GM18909 (cell line): ENCODE measurements around the gene C16orf86.

Source experiments
- ATAC-seq: cut with Tn5 transposase; IDR thresholded peaks from one replicate; pipeline ENCODE4 v1.9.1; 2021; ENCODE audit warnings: mild to moderate bottlenecking; ENCODE audit not compliant: unreplicated experiment, poor library complexity

C16orf86 gene

DNA sequence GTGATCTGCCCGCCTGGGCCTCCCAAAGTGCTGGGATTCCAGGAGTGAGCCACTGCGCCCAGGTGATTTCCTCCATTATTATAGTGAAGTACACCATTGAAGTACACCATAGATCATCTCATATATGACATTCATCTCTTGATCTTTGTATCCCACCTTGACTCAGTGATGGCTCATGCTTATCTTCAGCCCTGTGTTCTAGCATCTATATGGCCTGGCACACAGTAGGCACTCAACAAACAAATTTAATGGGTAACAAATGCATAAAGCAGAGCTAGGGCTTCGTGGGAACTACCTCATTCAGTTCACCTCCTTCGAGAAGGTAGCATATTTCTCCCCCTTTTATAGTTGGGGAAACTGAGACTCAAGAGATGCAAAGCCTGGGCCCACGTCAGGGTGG, 1.0 kb upstream of the C16orf86 start:
- no peak for ATAC-seq

DNA sequence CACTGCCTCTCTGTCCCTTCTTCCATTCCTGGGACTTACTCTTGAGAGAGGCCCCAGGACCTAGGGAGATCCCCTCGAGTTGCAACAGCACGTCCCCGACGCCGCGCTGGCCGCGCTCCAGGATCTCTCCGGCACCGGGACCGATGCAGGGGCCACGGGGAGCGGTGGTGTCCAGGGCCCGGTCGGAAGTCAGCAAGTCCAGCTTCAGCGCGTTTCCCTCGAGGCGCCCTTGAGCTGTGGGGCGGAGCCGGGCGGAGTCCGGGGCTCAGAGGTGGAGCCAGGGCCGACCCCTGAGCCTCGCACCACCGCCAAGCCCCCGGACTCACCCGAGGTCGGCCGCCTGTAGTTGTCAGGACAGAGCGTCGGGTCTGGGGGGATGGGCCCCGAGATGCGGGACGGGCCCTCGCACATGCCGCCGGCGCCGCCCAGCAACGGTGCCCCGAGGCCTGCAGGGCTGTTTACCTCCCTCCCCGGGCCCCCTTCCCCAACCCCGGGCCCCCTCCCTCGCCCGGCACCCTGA, 522 bp upstream of the C16orf86 start:
- peak; percentile 4 for ATAC-seq

DNA sequence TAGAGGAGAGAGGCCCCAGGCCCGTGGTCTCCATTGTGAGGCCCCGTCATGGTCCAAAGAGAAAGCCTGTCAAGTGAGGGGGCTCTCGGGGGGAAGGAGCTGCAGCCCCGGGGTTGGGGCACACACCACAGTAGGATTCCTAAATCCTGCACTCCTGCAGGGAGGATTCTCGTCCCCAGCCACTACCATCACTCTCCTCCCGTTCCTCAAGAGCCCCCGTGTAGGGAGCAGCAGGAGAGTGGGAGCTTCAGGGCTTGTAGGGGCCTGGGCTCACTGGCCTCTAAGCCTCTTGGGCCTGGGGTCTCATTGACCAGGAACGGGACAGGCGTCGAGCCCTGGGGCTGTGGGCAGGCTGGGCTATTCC, 821 bp downstream of the C16orf86 start:
- no peak for ATAC-seq

DNA sequence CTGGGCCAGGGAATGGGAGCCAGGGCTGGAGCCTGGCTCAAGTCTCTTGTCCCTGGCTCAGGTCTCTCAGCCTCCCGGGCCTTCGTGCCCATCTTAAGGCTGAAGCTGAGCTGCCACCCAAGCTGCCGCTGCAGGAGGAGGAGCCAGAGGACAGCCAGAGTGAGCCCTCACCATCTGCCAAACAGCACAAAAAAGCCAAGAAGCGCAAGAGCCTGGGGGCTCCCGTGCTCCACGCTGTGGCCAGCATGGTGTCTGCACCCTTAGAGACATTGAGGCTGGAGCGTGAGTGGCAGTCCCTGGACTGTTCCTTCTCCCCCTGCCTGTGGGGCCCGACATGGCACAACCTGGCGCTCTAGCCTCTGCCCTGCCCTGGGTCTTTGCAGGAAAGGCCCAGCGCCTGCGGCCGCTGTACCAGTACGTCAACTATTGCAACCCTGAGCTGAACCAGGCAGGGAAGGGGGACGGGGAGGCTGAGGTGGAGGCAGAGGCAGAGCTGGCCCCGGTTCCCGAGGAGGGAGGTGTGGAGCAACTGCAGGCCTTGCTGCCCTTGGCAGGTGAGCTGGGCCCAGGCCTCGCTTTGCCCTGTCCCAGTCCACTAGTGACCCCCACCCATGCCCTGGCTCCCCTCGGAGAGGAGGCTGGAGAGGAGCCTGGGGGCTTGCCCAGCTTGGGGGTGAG, 1.3 kb downstream of the C16orf86 start:
- peak; percentile 75 for ATAC-seq

DNA sequence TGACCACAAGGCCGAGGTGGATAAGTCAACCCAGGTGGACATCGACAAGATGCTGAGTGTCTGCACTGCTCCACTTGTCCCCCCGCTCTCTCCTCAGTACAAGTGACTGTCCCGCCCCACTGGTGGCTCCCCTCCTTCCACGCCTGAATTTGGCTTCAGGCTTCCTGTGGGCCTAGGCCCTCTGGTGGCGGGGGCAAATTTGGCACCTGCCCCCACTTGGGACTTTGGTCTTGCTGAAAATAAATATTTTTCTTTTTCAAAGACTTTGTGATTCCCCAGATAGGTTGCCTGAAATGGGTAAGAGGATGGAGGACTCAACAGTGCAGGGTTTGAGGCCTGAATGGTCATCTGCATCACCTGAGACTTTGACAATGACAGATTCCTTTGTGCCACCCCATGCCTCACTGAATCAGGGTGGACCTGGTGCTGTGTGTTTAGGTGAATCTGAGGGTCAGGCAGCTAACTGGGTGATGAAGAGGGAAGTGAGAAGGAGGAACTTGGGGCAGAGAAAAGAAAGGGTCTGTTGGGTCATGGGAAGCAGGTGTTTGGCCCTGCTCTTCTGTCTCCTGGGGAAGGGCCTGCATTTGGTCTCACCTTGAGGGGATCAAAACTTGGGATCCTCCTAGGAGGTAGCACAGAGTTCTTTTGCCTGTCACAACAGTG, 2.0 kb downstream of the C16orf86 start:
- ATAC-seq = no peak

DNA sequence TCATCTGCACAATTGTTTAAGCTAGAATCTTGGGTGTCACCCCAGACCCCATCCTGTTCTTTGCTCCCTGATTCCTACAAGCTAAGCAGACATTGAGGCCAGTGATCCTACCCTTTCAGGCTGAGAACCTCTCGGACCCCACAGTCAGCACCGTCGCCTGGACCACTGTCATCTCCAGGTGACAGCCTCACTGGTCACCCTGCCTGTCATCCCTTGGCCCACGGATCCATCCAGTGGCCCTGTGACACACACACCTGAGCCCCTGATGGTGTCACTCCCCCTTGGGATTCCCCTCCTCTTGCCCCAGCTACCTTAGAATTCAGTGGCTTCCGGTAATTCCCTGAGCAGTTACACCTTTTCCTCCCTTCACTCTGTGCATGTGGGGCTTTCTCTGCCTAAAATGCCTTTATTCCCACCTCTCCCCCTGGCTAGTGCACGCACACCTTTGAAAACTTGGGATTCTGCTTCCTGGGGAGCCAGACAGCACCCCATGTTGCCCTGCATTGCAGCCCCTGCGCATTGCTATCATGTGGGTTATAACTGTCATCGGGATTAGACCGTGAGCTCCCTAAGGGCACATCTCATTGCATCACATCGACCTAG, 3.0 kb downstream of the C16orf86 start:
- no peak for ATAC-seq

DNA sequence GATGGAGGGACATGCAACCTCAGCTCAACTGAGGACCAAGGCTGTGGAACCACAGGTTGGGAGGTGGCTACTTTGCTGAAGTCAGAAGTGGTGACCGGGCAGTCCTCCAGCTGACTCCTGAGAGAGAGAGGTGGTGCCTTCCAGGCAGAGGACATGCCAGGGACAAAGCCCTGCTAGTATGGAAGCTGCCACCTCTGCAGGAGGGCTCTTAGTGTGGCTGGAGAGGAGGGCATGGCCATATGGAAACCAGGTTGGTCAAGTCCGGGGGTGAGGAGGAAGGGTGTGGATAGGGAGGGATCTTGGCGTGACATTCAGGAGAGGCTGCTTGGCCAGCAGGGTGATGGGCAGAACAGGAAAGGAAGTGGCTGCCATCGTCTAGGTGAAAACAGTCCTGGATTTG, 5.7 kb downstream of the C16orf86 start:
- ATAC-seq = no peak

DNA sequence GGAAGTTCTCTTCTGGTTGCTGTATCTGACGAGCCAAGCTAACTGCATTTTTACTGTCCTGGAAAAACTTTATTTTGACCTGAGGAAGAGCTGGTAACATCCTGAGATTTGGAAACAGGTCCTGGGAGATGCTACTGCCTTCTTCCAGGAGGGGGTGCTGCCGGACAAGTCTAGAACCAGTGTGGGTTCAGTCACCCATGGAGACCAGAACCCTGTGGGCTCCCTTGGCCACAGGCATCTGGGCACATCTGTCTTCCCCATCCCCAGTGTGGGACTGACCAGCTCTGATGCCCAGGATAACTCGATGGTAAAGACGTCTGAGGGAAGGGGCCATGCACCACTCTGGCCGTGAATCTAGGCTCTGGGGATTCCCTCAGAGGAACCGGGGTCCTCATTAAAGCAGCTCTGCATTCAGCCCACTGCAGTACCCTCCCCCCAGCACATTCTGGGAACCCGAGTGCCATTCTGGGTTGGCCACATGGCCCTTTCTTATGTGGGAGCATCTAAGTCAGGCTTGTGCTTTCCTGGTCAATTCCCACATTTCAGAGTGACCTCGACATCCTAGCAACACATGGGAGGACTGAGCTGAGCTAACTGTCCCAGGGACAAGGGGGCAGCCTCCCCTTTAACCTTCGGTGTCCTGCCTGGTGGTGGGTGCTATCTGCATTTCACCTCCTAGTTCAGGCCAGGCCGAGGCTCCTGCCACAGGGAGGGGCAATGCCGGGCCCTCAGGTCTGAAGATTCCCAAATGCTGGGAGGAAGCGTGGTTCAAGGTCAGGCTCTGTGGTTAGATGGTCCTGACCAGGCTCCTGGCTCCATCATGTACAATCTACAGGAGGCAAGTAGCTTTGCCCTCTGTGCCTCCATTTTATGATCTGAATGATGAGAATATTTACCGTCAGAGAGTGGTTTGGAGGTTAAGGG, 6.4 kb downstream of the C16orf86 start:
- no peak for ATAC-seq

DNA sequence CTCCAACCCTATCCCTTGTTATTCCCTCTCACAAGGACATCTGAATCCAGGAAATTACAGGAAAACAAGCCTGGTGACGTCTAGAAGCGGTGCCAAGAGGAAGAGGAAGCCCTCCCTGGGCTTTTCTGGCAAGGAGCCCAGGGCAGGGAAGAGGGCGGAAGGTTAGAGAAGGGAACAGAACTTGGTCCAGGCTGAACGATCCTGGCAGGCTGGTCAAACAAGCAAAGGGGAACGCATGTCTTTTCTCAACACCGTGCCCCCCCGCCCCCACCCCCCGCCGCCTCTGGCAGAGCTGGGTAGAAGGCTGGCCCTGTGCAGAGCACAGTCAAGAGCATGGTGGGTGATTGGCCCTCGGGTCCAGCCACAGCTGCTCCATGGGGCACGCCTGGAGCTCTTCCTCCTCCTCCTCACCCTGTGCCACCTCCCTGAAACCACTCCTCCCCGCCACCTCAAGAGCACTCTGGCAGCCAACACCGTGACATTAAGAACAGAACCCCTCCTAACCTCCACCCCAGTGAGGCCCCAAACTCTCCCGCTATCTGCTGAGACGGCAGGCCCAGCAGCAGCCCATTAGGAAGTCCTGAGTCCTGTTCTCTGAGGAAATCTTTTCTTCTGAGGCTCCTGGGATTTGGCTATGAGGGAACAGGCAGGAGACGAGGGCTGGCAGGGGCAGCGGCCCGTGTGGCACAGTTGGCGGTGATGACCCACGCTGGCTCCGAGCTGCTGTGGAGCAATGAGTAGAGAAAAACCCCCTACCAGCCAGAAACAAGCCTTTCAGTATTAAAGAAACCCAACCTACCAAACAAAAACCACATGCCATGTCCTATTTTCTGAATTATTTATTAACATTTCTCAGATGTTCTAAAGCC, 7.3 kb downstream of the C16orf86 start:
- no peak for ATAC-seq

DNA sequence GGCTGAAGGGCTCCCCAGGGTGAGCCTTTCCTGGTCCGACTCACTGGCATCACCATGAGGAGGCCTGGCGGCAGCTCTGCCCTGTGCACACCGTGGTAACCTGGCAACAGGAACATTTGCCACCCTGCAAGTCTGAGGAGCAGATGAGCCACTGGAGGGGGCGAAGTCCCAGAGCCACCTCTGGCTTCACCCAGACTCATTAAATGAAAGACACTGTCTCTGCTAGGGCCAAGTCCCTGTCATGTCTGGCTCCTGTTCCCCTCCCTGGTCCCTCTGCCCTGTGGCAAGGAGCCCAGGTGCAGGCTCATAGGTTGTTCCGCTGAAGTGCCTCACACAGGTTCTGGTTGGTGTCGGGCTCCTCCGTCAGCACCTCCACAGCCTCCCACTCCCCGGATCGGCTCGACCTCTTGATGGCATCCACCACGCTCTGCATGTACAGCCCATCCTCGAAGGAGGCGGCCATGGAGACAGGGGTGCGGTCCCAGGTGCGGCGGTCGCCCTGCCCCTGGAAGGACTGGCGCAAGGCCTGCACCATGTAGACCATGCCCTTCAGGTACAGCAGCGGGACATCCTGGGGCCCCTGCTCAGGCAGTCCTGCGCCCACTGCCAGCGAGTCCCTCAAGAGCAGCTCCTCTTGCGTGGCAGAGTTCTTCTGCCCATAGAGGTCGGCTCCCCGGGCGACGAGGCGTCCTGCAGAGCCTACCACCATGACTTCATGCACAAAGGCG, 8.4 kb downstream of the C16orf86 start:
- no peak for ATAC-seq

DNA sequence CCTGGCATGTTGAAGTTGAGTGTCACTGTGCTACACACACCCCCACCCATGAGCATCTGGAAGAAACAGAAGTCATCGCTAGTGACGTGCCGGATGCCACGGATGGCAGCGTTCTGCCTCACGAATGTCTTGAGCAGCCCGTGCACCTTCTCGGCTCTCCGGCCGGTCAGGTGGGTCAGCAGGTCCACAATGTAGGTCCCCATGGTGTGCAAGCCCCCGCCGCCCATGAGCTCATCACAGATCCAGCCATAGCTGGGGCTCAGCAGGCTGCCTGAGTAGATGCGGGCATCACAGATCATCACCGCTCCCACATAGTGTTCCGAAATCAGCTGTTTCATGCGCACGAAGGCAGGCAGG, 8.9 kb downstream of the C16orf86 start:
- no peak for ATAC-seq

DNA sequence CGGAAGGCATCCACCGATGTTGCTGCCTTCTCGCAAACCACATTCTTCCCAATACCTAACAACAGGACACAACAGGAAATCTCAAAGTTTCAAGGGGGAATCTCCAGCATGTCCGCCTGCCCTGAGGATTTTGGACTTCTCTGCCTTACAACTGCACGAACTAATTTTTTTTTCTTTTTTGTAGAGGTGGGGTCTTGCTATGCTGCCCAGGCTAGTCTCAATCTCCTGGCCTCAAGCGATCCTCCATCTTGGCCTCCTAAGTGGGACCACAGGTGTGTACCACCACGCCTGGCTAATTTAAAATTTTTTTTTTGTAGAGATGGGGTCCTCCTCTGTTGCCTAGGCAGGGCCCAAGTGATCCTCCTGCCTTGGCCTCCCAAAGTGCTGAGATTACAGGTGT, 9.4 kb downstream of the C16orf86 start:
- ATAC-seq = no peak

DNA sequence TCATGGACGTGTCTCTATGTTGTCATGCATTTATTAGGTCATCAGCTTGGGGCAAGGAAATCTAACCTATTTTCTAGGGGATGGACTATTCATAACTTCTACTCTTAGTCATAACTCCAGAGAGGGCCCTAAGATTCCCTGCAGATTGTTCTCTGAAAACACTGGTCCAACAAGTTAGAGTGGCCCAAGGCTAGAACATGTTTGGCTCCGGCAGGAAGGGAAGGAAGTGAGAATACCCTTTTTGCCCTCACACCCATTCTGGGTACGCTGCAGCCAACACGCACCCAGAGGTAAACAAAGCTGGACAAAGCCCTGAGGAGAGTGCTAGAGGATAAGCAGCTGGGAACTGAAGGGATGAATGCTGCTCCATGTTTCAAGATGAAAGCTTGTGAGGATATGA, 9.9 kb downstream of the C16orf86 start:
- ATAC-seq = no peak

DNA sequence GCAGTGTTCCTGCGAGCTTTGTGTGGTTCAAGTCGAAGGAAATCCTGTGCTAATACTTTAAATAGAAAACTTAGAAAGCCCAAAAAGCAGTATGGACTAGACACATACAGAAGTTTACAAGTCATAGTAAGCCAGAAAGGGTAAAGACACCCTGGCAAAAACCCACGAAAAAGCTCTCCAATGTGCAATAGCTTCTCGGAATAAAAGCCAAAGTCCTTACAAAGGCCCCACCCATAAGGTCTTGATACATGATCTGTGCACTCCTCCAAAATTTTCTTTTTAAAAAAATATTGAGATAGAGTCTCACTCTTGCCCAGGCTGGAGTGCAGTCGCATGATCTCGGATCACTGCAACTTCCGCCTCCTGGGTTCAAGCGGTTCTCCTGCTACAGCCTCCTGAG, 10.3 kb downstream of the C16orf86 start:
- ATAC-seq = no peak

DNA sequence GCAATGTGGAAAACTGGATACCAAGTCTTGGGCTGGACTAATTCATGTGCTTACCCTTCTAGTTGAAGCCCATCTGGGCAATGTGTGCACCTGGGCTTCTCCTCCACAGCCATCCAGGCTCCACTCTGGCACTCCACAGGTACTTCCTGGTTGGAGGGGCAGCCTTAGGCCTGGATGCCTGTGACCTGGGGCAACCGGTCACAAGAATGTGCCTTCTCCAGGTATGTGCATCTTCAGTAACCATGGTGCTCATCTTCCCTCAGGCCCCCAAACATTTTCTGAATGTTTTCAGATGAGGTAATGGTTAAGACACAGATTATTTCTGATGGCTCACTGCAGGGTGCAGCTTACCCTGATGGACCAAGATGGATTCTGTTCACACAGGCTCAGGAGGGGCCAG, 11.1 kb downstream of the C16orf86 start:
- ATAC-seq = no peak

DNA sequence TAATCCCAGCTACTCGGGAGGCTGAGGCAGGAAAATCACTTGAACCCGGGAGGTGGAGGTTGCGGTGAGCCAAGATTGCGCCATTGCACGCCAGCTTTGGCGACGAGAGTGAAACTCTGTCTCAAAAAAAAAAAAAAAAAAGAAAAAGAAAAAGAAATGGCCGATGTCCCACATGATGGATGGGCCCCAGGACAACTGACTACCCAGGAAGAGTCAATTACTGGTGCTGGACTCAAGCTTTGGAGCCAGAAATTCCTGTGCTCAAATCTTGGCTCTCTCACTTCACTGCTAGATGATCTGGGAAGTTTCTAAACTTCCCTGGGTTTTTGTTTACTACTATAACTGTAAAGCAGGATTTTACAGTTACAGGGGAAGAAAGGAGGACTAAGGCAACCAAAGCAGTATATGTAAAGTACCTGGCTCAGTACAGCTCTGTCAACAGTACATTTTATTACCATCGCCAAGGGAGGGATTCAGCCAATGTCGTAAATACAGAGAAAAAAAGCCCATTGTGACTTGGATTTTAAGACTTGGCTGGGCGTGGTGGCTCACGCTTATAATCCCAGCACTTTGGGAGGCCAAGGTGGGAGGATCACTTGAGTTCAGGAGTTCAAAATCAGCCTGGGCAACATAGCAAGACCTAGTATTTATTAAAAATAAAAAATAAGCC, 11.9 kb downstream of the C16orf86 start:
- no peak for ATAC-seq

DNA sequence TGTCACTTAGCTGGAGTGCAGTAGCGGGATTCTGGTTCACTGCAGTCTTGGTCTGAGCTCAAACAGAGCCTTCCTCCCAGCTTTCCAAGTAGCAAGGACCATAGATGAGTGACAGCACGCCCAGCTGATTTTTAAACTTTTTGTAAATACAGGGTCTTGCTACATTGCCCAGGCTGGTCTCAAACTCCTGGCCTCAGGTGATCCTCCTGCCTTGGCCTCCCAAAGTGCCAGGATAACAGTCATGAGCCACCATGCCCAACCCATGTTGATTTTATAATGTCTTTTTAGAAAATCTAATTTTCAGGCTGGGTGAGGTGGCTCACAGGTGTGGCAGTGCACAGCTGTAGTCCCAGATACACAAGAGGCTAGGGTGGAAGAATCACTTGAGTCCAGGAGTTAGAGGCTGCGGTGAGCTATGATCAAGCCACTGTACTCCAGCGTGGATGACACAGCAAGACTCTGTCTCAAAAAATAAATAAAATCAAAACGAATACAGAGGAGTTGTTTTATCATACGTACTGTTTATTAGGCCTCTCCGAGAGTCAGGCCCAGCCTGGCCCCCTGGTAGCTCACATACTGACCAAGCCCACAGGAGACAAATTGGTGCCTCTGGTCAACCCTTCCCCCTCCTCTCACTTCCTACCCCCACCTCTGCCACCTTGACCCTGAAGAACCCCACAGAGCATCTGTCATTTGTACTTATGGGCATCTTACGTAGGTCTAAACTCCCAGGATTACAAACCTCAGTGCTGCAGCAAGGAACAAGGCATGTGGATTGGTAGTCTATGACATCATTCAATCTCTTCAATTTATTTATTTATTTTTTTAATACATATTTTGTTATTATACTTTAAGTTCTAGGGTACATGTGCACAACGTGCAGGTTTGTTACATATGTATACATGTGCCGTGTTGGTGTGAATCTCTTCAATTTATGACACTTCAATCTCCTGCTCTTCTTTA, 13.6 kb downstream of the C16orf86 start:
- no peak for ATAC-seq

DNA sequence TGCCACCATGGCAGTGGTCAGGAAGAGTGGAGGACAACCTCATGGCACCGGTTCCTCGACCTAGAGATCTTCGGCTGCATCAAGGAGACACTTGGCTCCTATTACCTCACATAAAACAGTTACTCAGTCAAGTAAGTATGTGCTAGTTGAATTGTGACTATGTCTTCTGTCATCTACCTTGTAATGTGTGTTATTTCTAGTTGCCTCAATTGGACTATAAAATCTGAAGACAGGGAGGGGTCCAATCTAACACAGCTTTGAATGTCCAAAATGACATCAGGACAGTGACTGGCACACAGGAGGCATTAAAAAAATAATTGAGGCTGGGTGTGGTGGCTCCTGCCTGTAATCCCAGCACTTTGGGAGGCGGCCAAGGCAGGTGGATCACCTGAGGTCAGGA, 17.2 kb downstream of the C16orf86 start:
- no peak for ATAC-seq
